OCI-LY1 (cell line): ENCODE measurements around the gene PHF2.

Experiments used
- H2AFZ ChIP-seq: fragments of 200-600 bp; sonication (generic), shearing (Covaris generic); 2 replicates; pipeline ENCODE4 v1.6.0; 2014; ENCODE audit warnings: antibody characterized with exemption, mild to moderate bottlenecking, low read length
- H3F3A ChIP-seq: fragments of 200-600 bp; sonication (generic), shearing (Covaris generic); 2 replicates; pipeline ENCODE4 v1.6.0; 2014; ENCODE audit warnings: mild to moderate bottlenecking, antibody characterized with exemption, low read length, moderate library complexity; ENCODE audit not compliant: insufficient read depth
- H3K27ac ChIP-seq: fragments of 200-600 bp; sonication (generic); 2 replicates; pipeline ENCODE4 v1.5.1; 2014; ENCODE audit warnings: low read length, mixed run types, mild to moderate bottlenecking, low read depth; ENCODE audit not compliant: poor library complexity, severe bottlenecking
- H3K27me3 ChIP-seq: fragments of 200-600 bp; sonication (generic); 2 replicates; pipeline ENCODE4 v1.6.0; 2014; ENCODE audit warnings: antibody characterized with exemption, mild to moderate bottlenecking, low read length, moderate library complexity; ENCODE audit not compliant: insufficient read depth
- H3K36me3 ChIP-seq: fragments of 200-600 bp; sonication (generic); 2 replicates; pipeline ENCODE4 v1.6.1; 2014; ENCODE audit warnings: mild to moderate bottlenecking, antibody characterized with exemption, low read length, moderate library complexity, mixed read lengths; ENCODE audit not compliant: insufficient read depth
- H3K4me1 ChIP-seq: fragments of 200-600 bp; sonication (generic); 2 replicates; pipeline ENCODE4 v1.5.1; 2014; ENCODE audit warnings: mild to moderate bottlenecking, low read length, moderate library complexity; ENCODE audit not compliant: insufficient read depth, severe bottlenecking
- H3K4me2 ChIP-seq: fragments of 200-600 bp; sonication (generic), shearing (Covaris generic); 2 replicates; pipeline ENCODE4 v1.6.1; 2014; ENCODE audit warnings: low read length
- H3K4me3 ChIP-seq: fragments of 200-600 bp; sonication (generic); 2 replicates; pipeline ENCODE4 v1.5.1; 2014; ENCODE audit warnings: low read length, low read depth, mild to moderate bottlenecking, mixed read lengths; ENCODE audit not compliant: poor library complexity, severe bottlenecking
- H3K79me2 ChIP-seq: fragments of 200-600 bp; shearing (Covaris generic); 2 replicates; pipeline ENCODE4 v1.6.1; 2016; ENCODE audit warnings: mixed run types, low read length, mixed read lengths; ENCODE audit not compliant: insufficient read depth
- H3K9ac ChIP-seq: fragments of 200-600 bp; sonication (generic), shearing (Covaris generic); 2 replicates; pipeline ENCODE4 v1.6.1; 2014; ENCODE audit warnings: mild to moderate bottlenecking, low read length, mixed read lengths
- H3K9me2 ChIP-seq: fragments of 200-600 bp; sonication (generic), shearing (Covaris generic); 2 replicates; pipeline ENCODE4 v1.6.1; 2014; ENCODE audit warnings: low read depth, mild to moderate bottlenecking, low read length, mixed read lengths
- H3K9me3 ChIP-seq: fragments of 200-600 bp; shearing (Covaris generic); 2 replicates; pipeline ENCODE4 v1.6.1; 2014; ENCODE audit warnings: low read length, mixed read lengths
- H4K20me1 ChIP-seq: fragments of 200-600 bp; sonication (generic), shearing (Covaris generic); 2 replicates; pipeline ENCODE4 v1.6.0; 2016; ENCODE audit warnings: mild to moderate bottlenecking, low read length; ENCODE audit not compliant: insufficient read depth
- EZH2 ChIP-seq: fragments of 200-600 bp; sonication (generic), shearing (Covaris generic); IDR thresholded peaks from 2 replicates; pipeline ENCODE4 v1.8.0; 2017; ENCODE audit warnings: borderline replicate concordance, mixed run types, mild to moderate bottlenecking, antibody characterized with exemption, low read length, moderate library complexity, mixed read lengths
- TF ChIP-seq, protein P1 (sequence below): fragments of 200-600 bp; sonication (generic), shearing (Covaris generic); IDR thresholded peaks from 2 replicates; pipeline ENCODE4 v1.5.1; 2017; ENCODE audit warnings: mild to moderate bottlenecking, antibody characterized with exemption, low read length, moderate library complexity, mixed read lengths

Gene PHF2

DNA sequence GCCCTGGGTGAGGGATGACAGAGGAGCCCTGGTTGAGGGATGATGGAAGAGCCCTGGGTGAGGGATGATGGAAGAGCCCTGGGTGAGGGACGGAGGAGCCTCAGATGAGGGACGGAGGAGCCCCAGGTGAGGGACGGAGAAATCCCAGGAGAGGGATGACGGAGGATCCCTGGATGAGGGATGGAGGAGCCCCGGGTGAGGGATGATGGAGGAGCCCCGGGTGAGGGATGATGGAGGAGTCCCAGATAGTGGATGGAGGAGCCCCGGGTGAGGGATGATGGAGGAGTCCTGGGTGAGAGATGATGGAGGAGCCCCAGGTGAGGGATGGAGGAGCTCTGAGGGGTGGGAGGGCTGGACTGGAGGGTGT is 10.9 kb downstream of the PHF2 start:
- TF ChIP-seq, protein P1, sequence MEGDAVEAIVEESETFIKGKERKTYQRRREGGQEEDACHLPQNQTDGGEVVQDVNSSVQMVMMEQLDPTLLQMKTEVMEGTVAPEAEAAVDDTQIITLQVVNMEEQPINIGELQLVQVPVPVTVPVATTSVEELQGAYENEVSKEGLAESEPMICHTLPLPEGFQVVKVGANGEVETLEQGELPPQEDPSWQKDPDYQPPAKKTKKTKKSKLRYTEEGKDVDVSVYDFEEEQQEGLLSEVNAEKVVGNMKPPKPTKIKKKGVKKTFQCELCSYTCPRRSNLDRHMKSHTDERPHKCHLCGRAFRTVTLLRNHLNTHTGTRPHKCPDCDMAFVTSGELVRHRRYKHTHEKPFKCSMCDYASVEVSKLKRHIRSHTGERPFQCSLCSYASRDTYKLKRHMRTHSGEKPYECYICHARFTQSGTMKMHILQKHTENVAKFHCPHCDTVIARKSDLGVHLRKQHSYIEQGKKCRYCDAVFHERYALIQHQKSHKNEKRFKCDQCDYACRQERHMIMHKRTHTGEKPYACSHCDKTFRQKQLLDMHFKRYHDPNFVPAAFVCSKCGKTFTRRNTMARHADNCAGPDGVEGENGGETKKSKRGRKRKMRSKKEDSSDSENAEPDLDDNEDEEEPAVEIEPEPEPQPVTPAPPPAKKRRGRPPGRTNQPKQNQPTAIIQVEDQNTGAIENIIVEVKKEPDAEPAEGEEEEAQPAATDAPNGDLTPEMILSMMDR, result no peak
- TF ChIP-seq EZH2, result no peak
- H3K36me3 ChIP-seq, result no peaks in the 10 kb centered on the region; the same call in 1 of the 2 replicates
- no peak overlapping the region for H3K9ac ChIP-seq
- no peak overlapping the region for H3K4me3 ChIP-seq
- H3K27me3 ChIP-seq, result no peaks in the 10 kb centered on the region; the same call in 1 of the 2 replicates
- no peaks in the 10 kb centered on the region for H3K79me2 ChIP-seq
- H3F3A ChIP-seq, result no peaks in the 10 kb centered on the region
- H2AFZ ChIP-seq, result no peak overlapping the region
- H3K27ac ChIP-seq, result no peak overlapping the region
- H3K9me2 ChIP-seq, result no peaks in the 10 kb centered on the region
- H4K20me1 ChIP-seq, result no peaks in the 10 kb centered on the region
- peaks cover 23% of the 10 kb centered on the region for H3K9me3 ChIP-seq
- H3K4me1 ChIP-seq, result no peaks in the 10 kb centered on the region
- no peak overlapping the region for H3K4me2 ChIP-seq

DNA sequence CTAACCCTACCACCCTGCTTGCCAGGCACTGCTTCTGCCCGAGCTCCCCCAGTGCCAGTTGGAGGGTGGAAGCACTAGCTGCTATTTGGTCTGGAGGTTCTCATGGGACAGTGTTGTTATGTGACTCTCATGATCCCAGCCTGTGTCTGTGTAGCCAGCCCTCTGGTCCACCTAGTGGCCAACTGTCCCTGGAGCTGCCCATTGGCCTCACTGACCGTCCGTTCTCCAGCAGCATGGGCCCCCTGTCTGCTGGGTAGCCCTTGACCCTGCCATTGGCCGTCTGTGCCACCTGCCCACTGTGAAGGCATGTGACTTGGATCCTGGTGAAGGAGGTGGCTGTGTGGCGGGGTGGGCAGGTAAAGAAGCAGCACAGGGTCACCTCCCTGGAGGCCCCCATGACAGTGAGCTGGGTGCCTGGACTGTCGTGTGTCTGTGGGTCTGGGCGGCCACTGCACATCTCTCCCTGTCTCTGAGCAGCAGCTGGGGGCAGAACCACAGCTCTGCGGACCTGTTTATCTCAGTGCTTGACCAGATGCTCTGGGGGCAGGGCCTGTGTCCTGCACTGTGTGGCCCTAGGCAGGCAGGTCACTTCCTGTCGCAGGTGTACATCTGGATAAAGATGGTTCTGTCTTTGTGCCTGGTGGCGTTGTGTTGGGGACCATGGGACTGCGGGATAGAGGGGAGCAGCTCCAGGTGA is 11.4 kb downstream of the PHF2 start:
- no peak overlapping the region for H2AFZ ChIP-seq
- H3K79me2 ChIP-seq, result no peaks in the 10 kb centered on the region
- no peak overlapping the region for H3K27ac ChIP-seq
- H3K4me2 ChIP-seq, result no peak overlapping the region
- H3K27me3 ChIP-seq, result no peaks in the 10 kb centered on the region
- no peaks in the 10 kb centered on the region for H3K9me2 ChIP-seq
- no peaks in the 10 kb centered on the region for H4K20me1 ChIP-seq
- no peaks in the 10 kb centered on the region for H3K4me1 ChIP-seq
- H3K9ac ChIP-seq, result no peak overlapping the region
- H3K36me3 ChIP-seq, result no peaks in the 10 kb centered on the region; the same call in 1 of the 2 replicates
- TF ChIP-seq, protein P1, result no peak
- no peak for TF ChIP-seq EZH2
- H3F3A ChIP-seq, result no peaks in the 10 kb centered on the region
- H3K9me3 ChIP-seq, result peaks cover 23% of the 10 kb centered on the region
- no peak overlapping the region for H3K4me3 ChIP-seq

DNA sequence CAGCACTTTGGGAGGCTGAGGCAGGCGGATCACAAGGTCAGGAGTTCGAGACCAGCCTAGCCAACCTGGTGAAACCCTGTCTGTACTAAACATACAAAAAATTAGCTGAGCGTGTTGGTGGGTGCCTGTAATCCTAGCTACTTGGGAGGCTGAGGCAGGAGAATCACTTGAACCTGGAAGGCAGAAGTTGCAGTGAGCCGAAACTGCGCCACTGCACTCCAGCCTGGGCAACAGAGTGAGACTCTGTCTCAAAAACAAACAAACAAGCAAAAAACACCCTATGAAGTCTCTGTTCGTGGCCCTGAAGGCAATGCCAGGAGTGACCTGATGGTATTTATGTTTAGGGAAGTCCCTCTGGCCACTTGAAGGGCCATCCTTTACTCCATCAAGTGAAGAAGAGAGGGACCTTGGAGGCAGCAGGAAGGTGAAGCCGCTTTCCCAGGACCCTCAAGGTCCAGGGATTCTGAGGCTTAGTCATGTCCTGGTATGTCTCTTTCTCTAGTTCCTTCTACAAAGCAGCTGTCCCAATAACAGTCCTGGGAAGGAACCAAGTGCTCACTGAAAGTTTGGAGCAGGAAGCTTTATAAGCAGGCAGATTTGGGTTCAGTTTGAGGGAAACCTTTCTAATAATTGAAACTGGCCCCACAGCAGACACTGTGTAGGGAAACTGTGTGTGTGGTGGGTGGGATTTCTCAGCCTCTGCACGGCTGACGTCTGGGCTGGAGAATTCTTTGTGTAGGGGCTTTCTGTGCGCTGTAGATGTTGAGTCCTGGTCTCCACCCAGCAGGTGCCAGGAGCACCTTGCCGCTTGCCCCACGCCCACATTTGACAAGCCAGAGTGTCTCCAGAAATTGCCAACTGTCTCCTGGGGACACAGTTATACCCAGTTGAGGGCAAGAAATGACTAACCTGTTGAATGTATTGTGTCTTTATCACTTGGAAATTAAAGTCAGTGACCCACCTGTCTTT is 12.5 kb downstream of the PHF2 start:
- Histone ChIP-seq H3F3A (no peaks in the 10 kb centered on the region), H3K27ac (no peak overlapping the region), H3K4me2 (no peak overlapping the region), H3K79me2 (no peaks in the 10 kb centered on the region), H4K20me1 (no peaks in the 10 kb centered on the region), H3K9ac (no peak overlapping the region), H3K36me3 (no peaks in the 10 kb centered on the region; the same call in 1 of the 2 replicates), H2AFZ (no peak overlapping the region), H3K9me3 (peaks cover 17% of the 10 kb centered on the region), H3K4me1 (no peaks in the 10 kb centered on the region), H3K9me2 (no peaks in the 10 kb centered on the region), H3K4me3 (no peak overlapping the region), H3K27me3 (no peaks in the 10 kb centered on the region)
- TF ChIP-seq EZH2, result no peak
- TF ChIP-seq, protein P1, result no peak
